Aorta (tissue), 5 donors: Measurements from ENCODE around the gene SCRT2. TPM values are rescaled to one million over a fixed set of nuclear protein-coding genes. Genes with fewer than 3 reads are reported as not detected.
A peak's percentile ranks its signal among the peaks of the same experiment; 100 is the strongest.
"Not testable (repeated sequence)": the region's sequence is repeated elsewhere in the genome, so short reads cannot be mapped to it uniquely, and the experiment has no call there.

Experiments used
- ATAC-seq: fragments of 200-7000 bp; cut with Tn5 transposase; one replicate; pipeline ENCODE4 v1.9.1; 2022; ENCODE audit warnings: moderate library complexity; ENCODE audit not compliant: low FRiP score
- DNase-seq, 2 donors: peaks; one replicate each; pipeline ENCODE4 v3.0.0-alpha.2; 2020
- H3K27ac ChIP-seq, 2 donors: one replicate each; pipeline ENCODE4 v1.5.1; 2013; ENCODE audit warnings: low read length in 2 of 2, mild to moderate bottlenecking in 2 of 2, moderate library complexity in 2 of 2, control low read depth in 1 of 2, inconsistent platforms in 1 of 2, low read depth in 1 of 2
- H3K27me3 ChIP-seq, 2 donors: one replicate each; pipeline ENCODE4 v1.6.1; 2013; ENCODE audit warnings: control low read depth in 1 of 2, low read length in 1 of 2, mild to moderate bottlenecking in 1 of 2, moderate library complexity in 1 of 2; ENCODE audit not compliant: insufficient read depth in 2 of 2, control insufficient read depth in 1 of 2
- H3K36me3 ChIP-seq, 2 donors: one replicate each; pipeline ENCODE4 v1.6.1; 2013; ENCODE audit warnings: control low read depth in 1 of 2, low read length in 1 of 2, mild to moderate bottlenecking in 1 of 2; ENCODE audit not compliant: insufficient read depth in 2 of 2, control insufficient read depth in 1 of 2
- H3K4me1 ChIP-seq, 2 donors: one replicate each; pipeline ENCODE4 v1.6.1; 2013; ENCODE audit warnings: low read length in 2 of 2, control low read depth in 1 of 2, mild to moderate bottlenecking in 1 of 2, moderate library complexity in 1 of 2; ENCODE audit not compliant: insufficient read depth in 2 of 2, control insufficient read depth in 1 of 2
- H3K4me3 ChIP-seq, 2 donors: one replicate each; pipeline ENCODE4 v1.5.1; 2013; ENCODE audit warnings: low read length in 2 of 2, control low read depth in 1 of 2, mild to moderate bottlenecking in 1 of 2
- H3K9me3 ChIP-seq: one replicate; pipeline ENCODE4 v1.6.1; 2013; ENCODE audit warnings: mild to moderate bottlenecking, low read length; ENCODE audit not compliant: control insufficient read depth
- WGBS, 2 donors: extraction: QIAGEN DNeasy Blood & Tissue Kit; methylation state at CpG; one replicate each; pipeline ENCODE4 v1.1.7; 2013; 5-methylcytosine and 5-hydroxymethylcytosine counted together
- intact Hi-C, 2 donors: fragments of 100-400 bp; cut with DNase I; formaldehyde crosslinking; loops; one replicate each; pipeline versions ENCODE4 v1.14.2 to v1.15.0; 2022
- polyA plus RNA-seq, 2 donors: library from polyadenylated mRNA; stranded (reverse); fragments of 200-250 nt; gene quantifications; one replicate each; pipeline ENCODE4 v1.2.3, GENCODE V29; 2013
- total RNA-seq, 2 donors: library from RNA; stranded (reverse); fragmentation: NEBNext Ultra II Directional; extraction: Animal tissue kit (Norgen Biotek cat#: 25700); gene quantifications; one replicate each; pipeline ENCODE4 v1.2.1, GENCODE V29; 2021
- donor health status: healthy with polysubstance abuse.
- donor health status: Bipolar disorder and iron deficiency.
- donor health status: DM: no; HTN: no; CAD: no.
- donor health status: DM: no; HTN: no; CAD: no.
- donor health status: DM: yes; HTN: yes; CAD: no.

Gene SCRT2
- total and polyA plus RNA-seq, 4 donors = not detected

DNA sequence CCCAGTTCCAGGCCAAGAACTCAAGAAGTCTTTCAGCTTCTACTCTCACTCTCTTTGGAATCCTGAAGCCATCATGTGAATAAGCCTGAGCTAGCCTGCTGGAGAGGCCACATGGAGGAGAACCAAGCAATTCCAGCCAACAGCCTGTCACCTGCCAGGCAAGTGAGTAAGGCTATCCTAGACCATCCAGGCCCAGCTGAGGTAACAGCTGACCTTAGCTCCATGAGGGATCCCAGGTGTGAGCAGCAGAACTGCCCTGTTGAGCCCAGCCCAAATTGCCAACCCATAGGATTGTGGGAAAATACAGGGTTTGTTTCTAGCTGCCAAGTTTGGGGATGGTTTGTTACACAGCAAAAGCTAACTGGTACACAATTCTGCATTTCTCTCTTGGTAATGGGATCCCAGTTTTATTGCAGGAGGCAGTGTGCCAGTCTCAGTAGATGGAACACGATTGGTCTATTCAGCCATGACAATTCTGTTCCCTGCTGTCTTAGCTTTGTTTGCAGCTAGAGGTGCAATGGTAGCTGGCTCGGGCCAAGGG is 28.1 kb downstream of the SCRT2 start:
- H3K4me1 ChIP-seq = no peaks in the 10 kb centered on the region
- no peaks in the 10 kb centered on the region for H3K27me3 ChIP-seq
- DNase-seq = peak in 1 of 2 donors; percentile 14
- H3K36me3 ChIP-seq = peaks cover 8 to 14% of the 10 kb centered on the region in 2 donors
- intact Hi-C loops = loop anchor here (10.0 kb wide), 2 partner anchors 83 to 293 kb away; no protein-coding TSS in a partner anchor
- ATAC-seq = no peak
- H3K4me3 ChIP-seq = no peak overlapping the region
- H3K9me3 ChIP-seq = peaks cover 2% of the 10 kb centered on the region
- no peak overlapping the region for H3K27ac ChIP-seq
- WGBS, 2 donors = 96 to 98% methylated on average over 2 of the region's 2 CpGs

DNA sequence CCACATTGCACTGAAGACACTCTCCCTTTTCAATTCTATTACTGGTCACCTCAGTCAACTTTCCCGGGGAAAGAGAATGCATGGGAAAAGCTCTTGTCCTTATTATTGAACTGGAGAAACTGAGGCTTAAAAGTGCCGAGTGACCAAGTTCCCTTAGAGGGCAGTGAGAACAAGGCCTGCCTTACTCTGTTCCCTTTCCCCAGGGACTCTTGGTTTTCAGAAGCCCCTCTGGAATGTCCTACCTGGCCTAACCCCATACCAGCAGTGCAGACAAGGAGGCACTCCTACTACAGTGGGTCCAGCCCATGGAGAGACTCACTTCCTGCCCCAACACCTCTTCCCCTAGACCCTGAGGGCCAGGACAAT is 28.8 kb downstream of the SCRT2 start:
- H3K4me3 ChIP-seq = no peak overlapping the region
- 93 to 95% methylated on average over 2 of the region's 2 CpGs for WGBS, 2 donors
- intact Hi-C loops = loop anchor here (10.0 kb wide), 2 partner anchors 82 to 292 kb away; no protein-coding TSS in a partner anchor
- H3K9me3 ChIP-seq = peaks cover 2% of the 10 kb centered on the region
- H3K36me3 ChIP-seq = peaks cover 8 to 14% of the 10 kb centered on the region in 2 donors
- no peak for DNase-seq
- no peaks in the 10 kb centered on the region for H3K27me3 ChIP-seq
- ATAC-seq = no peak
- H3K27ac ChIP-seq = no peak overlapping the region
- no peaks in the 10 kb centered on the region for H3K4me1 ChIP-seq

DNA sequence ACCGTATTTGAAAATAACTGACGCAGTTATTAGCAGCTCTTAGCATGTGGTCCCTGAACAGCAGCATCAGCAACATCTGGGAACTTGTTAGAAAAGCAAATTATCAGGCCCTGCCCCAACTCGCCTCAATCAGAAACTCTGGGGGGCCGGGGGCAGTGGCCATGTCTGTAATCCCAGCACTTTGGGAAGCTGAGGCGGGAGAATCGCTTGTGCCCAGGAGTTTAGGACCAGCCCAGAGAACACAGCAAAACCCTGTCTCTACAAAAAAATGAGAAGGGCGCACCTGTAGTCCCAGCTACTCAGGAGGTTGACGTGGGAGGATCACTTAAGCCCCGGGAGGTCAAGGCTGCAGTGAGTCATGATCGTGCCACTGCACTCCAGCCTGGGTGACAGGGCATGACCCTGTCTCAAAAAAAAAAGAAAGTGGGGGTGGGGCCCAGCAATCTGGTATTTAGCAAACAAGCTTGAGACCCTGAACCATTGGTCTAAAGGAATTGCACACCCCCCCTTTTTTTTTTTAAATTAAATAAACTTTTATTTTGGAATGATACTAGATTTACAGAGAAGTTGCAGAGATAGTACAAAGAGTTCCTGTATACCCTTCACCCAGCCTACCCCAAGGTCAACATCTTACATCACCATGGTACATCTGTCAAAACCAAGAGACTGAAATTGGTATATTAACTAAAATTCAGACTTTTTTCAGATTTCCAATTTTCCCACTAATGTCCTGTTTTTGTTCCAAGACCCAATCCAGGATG is 29.3 kb downstream of the SCRT2 start:
- peaks cover 8 to 14% of the 10 kb centered on the region in 2 donors for H3K36me3 ChIP-seq
- intact Hi-C loops = loop anchor here (10.0 kb wide), 2 partner anchors 81 to 291 kb away; no protein-coding TSS in a partner anchor
- H3K9me3 ChIP-seq = peaks cover 2% of the 10 kb centered on the region
- DNase-seq (peak in 1 of 2 donors; percentile 53), ATAC-seq (no peak)
- H3K4me3 ChIP-seq = no peak overlapping the region
- H3K4me1 ChIP-seq = no peaks in the 10 kb centered on the region
- H3K27me3 ChIP-seq = no peaks in the 10 kb centered on the region
- 88% methylated on average over 10 of the region's 10 CpGs for WGBS, 2 donors
- no peak overlapping the region for H3K27ac ChIP-seq

DNA sequence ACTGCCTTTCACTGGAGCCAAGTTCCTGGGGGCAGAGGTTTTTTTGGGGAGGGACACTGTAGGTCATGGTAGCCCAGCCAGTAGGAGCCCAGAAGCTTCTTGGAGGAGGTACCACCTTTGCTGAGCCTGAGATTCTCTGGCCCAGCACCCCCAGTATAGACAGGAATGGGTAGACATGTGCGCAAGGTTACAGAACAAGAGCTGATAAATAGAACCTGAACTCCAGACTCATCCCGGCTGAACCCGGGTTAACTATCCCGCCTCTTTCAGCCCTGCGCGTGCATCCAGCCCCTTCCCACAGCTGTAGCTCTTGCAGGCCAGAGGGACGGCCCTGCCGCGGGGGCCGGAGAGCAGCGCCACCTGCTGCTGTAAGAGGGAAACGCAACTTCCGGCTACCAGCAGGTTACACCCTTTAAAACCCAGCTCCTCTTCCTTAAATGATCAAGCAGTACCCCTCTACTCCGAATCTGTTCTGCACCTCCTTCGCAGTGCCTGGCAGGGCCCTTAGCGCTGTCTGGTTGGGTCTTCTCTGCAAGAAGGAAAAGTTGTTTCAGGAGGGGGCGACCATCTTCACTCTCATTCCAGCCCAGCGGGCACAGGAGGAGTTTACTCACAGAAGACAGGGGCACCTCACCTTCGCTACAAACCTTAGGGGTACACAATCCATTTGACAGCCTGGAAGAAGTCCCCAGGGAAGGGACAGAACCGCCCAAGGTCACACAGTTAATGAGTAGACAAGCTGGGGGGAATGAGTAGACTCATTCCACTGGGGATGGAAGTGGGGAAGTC is 30.1 kb downstream of the SCRT2 start:
- no peaks in the 10 kb centered on the region for H3K27me3 ChIP-seq
- no peaks in the 10 kb centered on the region for H3K4me1 ChIP-seq
- DNase-seq (peak; percentile 63 to 88), ATAC-seq (peak; percentile 78)
- no peak overlapping the region for H3K27ac ChIP-seq
- intact Hi-C loops = loop anchor here (10.0 kb wide), 2 partner anchors 81 to 291 kb away; no protein-coding TSS in a partner anchor
- no peak overlapping the region for H3K4me3 ChIP-seq
- WGBS, 2 donors = 20 to 22% methylated on average over 20 of the region's 20 CpGs
- H3K36me3 ChIP-seq = peaks cover 8 to 14% of the 10 kb centered on the region in 2 donors
- peaks cover 2% of the 10 kb centered on the region for H3K9me3 ChIP-seq

DNA sequence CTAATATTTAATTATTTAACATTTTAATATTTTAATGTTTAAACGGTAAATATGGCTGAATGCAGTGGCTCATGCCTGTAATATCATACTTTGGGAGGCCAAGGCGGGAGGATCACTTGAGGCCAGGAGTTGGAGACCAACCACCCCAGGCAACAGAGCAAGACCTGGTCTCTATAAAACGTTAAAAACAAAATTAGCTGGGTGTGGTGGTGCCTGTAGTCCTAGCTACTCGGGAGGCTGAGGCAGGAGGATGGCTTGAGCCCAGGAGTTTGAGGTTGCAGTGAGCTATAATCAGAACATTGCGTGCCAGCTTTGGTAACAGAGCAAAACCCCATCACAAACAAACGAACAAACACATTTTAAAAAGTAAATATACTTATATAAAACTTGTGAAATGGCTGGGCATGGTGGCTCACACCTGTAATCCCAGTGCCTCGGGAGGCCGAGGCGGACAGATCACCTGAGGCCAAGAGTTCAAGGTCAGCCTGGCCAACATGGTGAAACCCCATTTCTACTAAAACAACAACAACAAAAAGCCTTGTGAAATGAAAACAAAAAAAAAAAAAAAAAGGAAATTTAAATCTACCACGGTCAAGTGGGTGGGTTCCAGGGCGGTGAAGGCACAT is 30.8 kb downstream of the SCRT2 start:
- H3K9me3 ChIP-seq = peaks cover 2% of the 10 kb centered on the region
- H3K4me3 ChIP-seq = no peak overlapping the region
- ATAC-seq = no peak
- H3K27me3 ChIP-seq = no peaks in the 10 kb centered on the region
- intact Hi-C loops = loop anchor here (10.0 kb wide), 2 partner anchors 80 to 290 kb away; no protein-coding TSS in a partner anchor
- H3K36me3 ChIP-seq = peaks cover 8 to 14% of the 10 kb centered on the region in 2 donors
- WGBS, 2 donors = 83 to 90% methylated on average over 11 of the region's 11 CpGs
- no peak overlapping the region for H3K27ac ChIP-seq
- peak in 1 of 2 donors; percentile 35 for DNase-seq
- H3K4me1 ChIP-seq = no peaks in the 10 kb centered on the region

DNA sequence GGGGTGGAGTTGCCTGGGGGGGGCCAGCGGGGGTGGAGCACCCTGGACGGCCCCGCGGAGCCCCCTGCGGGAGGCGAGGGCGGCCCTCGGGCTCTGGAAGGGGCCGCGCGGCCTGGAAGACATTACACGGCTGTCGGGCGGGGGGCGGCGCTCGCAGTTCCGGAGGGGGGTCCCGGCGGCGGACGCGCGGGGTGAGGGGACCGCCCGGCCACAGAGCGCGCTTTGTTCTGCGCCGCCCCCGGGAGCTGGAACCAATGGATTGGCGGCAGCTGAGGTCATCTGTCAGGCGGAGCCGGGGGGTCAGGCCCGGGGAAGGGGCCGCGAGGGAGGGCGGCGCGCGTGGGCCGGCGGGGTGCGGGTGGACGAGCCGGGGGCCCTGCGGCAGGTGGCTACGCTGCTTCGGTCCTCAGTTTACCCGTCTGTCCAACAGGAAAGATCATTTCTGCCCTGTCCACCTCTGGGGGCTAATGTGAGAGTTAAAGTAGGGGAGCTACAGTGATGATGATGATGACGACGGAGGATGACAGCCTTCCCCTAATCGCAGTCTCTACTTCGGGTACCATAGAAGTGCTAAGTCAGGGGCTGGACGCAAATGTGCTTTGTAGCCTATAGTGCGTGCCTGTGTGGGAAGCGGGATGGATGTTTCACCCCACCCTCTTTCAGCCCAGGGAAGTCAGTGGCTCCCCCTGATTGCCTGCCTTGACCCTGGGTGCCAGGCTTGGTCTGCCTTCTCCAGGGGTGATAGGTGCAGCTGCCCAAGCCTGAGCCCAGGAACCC is 33.0 kb downstream of the SCRT2 start:
- peak overlapping the region in 1 of 2 donors; percentile 14 for H3K4me3 ChIP-seq
- peaks cover 2% of the 10 kb centered on the region for H3K9me3 ChIP-seq
- no peaks in the 10 kb centered on the region for H3K4me1 ChIP-seq
- no peaks in the 10 kb centered on the region for H3K27me3 ChIP-seq
- 6% methylated on average over 41 to 57 of the region's 57 CpGs for WGBS, 2 donors
- ATAC-seq (no peak), DNase-seq (peak in 1 of 2 donors; percentile 36)
- intact Hi-C loops = loop anchor here (10.0 kb wide), 2 partner anchors 78 to 288 kb away; no protein-coding TSS in a partner anchor
- H3K36me3 ChIP-seq = peaks cover 2 to 4% of the 10 kb centered on the region in 2 donors
- H3K27ac ChIP-seq = no peak overlapping the region

DNA sequence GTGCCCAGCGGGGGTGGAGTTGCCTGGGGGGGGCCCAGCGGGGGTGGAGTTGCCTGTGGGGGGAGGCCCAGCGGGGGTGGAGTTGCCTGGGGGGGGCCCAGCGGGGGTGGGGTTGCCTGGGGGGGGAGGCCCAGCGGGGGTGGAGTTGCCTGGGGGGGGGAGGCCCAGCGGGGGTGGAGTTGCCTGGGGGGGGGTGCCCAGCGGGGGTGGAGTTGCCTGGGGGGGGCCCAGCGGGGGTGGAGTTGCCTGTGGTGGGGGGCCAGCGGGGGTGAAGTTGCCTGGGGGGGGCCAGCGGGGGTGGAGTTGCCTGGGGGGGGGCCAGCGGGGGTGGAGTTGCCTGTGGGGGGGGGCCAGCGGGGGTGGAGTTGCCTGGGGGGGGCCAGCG is 33.6 kb downstream of the SCRT2 start:
- H3K27me3 ChIP-seq, H3K27ac ChIP-seq, ATAC-seq, H3K4me1 ChIP-seq, H3K4me3 ChIP-seq, DNase-seq, H3K36me3 ChIP-seq, H3K9me3 ChIP-seq: not testable (repeated sequence)
- intact Hi-C loops = loop anchor here (10.0 kb wide), 2 partner anchors 77 to 287 kb away; no protein-coding TSS in a partner anchor
- WGBS, 2 donors = 25 to 28% methylated on average over 2 to 6 of the region's 13 CpGs
